ENCODE measurements around the gene LBH. TPM values are rescaled to one million over a fixed set of nuclear protein-coding genes. Genes with fewer than 3 reads are reported as not detected.

The LBH gene
- total RNA-seq, 1 experiment from 2014 or later, result 7.1 TPM

DNA sequence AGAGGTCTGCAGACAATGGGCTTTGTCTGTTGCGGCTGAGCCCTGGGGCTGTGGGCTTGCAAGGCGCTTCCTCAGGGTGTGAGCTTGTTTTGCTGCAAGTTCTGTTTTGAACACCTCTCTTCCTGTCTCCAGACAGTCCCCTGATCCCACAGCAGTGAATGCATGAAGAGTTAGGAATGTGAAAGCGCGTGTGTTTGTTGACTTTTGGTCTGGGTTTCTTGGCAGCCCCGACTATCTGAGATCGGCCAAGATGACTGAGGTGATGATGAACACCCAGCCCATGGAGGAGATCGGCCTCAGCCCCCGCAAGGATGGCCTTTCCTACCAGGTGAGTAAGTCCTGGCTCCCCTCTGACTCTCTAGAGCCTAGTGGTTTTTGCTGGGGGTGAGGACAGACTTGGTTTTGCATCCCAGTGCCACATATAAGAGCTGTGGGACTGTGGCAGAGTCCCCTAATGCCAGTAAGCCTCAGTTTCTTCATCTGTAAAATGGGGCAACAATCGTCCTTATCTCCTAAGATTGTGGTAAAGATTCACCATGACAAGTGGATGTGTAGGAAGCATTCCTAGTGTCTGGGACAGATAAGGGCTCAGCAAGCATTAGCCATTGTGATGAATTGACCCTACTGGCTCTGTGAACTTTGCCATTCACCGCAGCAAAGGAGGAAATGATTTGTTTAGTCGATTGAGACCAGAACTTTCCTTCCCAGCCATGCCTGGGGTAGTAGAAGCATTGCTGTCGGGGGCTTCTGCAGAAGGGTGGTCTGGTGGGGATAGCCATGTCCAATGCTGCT, 3.0 kb downstream of the LBH start:
- Histone ChIP-seq H3K4me1 (ENCODE audit: low read length) (peaks cover 24% of the 10 kb centered on the region), H3K4me3 (ENCODE audit: low read length) (no peak overlapping the region), H3K27ac (ENCODE audit: low read length) (no peak overlapping the region), H3K4me2 (ENCODE audit: low read depth, low read length, poor library complexity, severe bottlenecking) (no peak overlapping the region), H4K20me1 (ENCODE audit: insufficient read depth, low read depth, low read length) (no peaks in the 10 kb centered on the region), H3K9ac (ENCODE audit: low read length) (no peak overlapping the region), H3K36me3 (ENCODE audit: insufficient read depth, low read length) (no peaks in the 10 kb centered on the region), H3K9me3 (ENCODE audit: low read length) (no peaks in the 10 kb centered on the region), H3K79me2 (ENCODE audit: low read length) (no peaks in the 10 kb centered on the region), H3K9me2 (replicated peaks; ENCODE audit: insufficient read depth, low read length) (no peaks in the 10 kb centered on the region), H3K27me3 (ENCODE audit: low read length) (no peaks in the 10 kb centered on the region), H2AFZ (ENCODE audit: low read length) (no peak overlapping the region)
- no peak for DNase-seq

DNA sequence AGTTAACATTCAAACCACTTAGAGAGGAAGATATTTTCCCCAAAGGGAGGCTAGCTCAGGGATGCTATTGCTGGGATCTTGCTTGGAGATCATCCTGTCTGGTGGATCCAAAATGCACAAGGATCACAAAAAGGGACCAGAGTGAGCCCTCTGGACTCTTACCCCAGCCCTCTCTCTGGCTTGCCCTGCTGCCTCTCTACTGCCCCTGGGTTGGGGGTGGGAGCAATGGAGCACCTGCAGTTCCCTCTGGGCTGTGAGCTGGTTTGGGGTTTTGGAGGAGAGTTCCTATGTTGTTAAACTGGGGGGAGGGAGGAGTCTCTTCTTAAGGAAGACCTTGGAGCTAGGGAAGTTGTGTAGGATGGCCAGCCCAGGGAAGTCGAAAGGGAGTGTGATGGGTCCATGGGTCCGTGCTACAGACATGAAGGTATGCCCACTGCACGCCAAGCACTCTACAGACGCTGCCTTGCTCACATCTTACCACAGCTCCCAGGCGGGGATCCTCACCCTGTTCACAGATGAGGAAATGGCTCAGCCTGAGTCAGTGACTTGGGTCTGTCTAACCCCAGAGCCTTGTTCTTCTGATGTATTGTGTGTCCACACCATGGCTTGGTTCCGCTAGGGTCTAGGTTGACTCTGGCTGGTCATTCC, 3.8 kb downstream of the LBH start:
- Histone ChIP-seq H3K9ac (ENCODE audit: low read length) (no peak overlapping the region), H3K27me3 (ENCODE audit: low read length) (no peaks in the 10 kb centered on the region), H3K9me2 (replicated peaks; ENCODE audit: insufficient read depth, low read length) (no peaks in the 10 kb centered on the region), H3K27ac (ENCODE audit: low read length) (no peak overlapping the region), H3K4me1 (ENCODE audit: low read length) (peaks cover 24% of the 10 kb centered on the region), H3K4me3 (ENCODE audit: low read length) (no peak overlapping the region), H2AFZ (ENCODE audit: low read length) (no peak overlapping the region), H3K79me2 (ENCODE audit: low read length) (no peaks in the 10 kb centered on the region), H3K4me2 (ENCODE audit: low read depth, low read length, poor library complexity, severe bottlenecking) (no peak overlapping the region), H4K20me1 (ENCODE audit: insufficient read depth, low read depth, low read length) (no peaks in the 10 kb centered on the region), H3K9me3 (ENCODE audit: low read length) (no peaks in the 10 kb centered on the region), H3K36me3 (ENCODE audit: insufficient read depth, low read length) (no peaks in the 10 kb centered on the region)
- no peak for DNase-seq

- Histone ChIP-seq H3K4me1 (ENCODE audit: low read length) (peaks cover 19% of the 10 kb centered on the region), H3K27ac (ENCODE audit: low read length) (no peak overlapping the region), H3K4me3 (ENCODE audit: low read length) (no peak overlapping the region), H3K4me2 (ENCODE audit: low read depth, low read length, poor library complexity, severe bottlenecking) (no peak overlapping the region), H3K9me3 (ENCODE audit: low read length) (no peaks in the 10 kb centered on the region), H3K9me2 (replicated peaks; ENCODE audit: insufficient read depth, low read length) (no peaks in the 10 kb centered on the region), H3K9ac (ENCODE audit: low read length) (no peak overlapping the region), H2AFZ (ENCODE audit: low read length) (no peak overlapping the region), H3K79me2 (ENCODE audit: low read length) (no peaks in the 10 kb centered on the region), H3K36me3 (ENCODE audit: insufficient read depth, low read length) (no peaks in the 10 kb centered on the region), H3K27me3 (ENCODE audit: low read length) (no peaks in the 10 kb centered on the region), H4K20me1 (ENCODE audit: insufficient read depth, low read depth, low read length) (no peaks in the 10 kb centered on the region)
- DNase-seq, result no peak
Observed at GRCh38 chr2:30235859-30236535, 4.7 kb downstream of the LBH start.

- no peak overlapping the region for H2AFZ ChIP-seq (ENCODE audit: low read length)
- no peak overlapping the region for H3K9ac ChIP-seq (ENCODE audit: low read length)
- no peaks in the 10 kb centered on the region for H3K79me2 ChIP-seq (ENCODE audit: low read length)
- no peaks in the 10 kb centered on the region for H3K9me2 ChIP-seq (replicated peaks; ENCODE audit: insufficient read depth, low read length)
- no peaks in the 10 kb centered on the region for H3K27me3 ChIP-seq (ENCODE audit: low read length)
- H3K36me3 ChIP-seq (ENCODE audit: insufficient read depth, low read length), result no peaks in the 10 kb centered on the region
- peaks cover 12% of the 10 kb centered on the region for H3K4me1 ChIP-seq (ENCODE audit: low read length)
- no peak overlapping the region for H3K27ac ChIP-seq (ENCODE audit: low read length)
- H3K4me2 ChIP-seq (ENCODE audit: low read depth, low read length, poor library complexity, severe bottlenecking), result no peak overlapping the region
- no peaks in the 10 kb centered on the region for H3K9me3 ChIP-seq (ENCODE audit: low read length)
- H4K20me1 ChIP-seq (ENCODE audit: insufficient read depth, low read depth, low read length), result no peaks in the 10 kb centered on the region
- no peak for DNase-seq
- no peak overlapping the region for H3K4me3 ChIP-seq (ENCODE audit: low read length)
Observed at GRCh38 chr2:30236591-30237238, 5.4 kb downstream of the LBH start.

- H3K4me1 ChIP-seq (ENCODE audit: low read length), result peaks cover 5% of the 10 kb centered on the region
- H3K4me3 ChIP-seq (ENCODE audit: low read length), result no peak overlapping the region
- DNase-seq, result no peak
- H4K20me1 ChIP-seq (ENCODE audit: insufficient read depth, low read depth, low read length), result no peaks in the 10 kb centered on the region
- no peaks in the 10 kb centered on the region for H3K9me3 ChIP-seq (ENCODE audit: low read length)
- no peak overlapping the region for H3K9ac ChIP-seq (ENCODE audit: low read length)
- H3K27ac ChIP-seq (ENCODE audit: low read length), result no peak overlapping the region
- H3K9me2 ChIP-seq (replicated peaks; ENCODE audit: insufficient read depth, low read length), result no peaks in the 10 kb centered on the region
- no peaks in the 10 kb centered on the region for H3K79me2 ChIP-seq (ENCODE audit: low read length)
- H3K4me2 ChIP-seq (ENCODE audit: low read depth, low read length, poor library complexity, severe bottlenecking), result no peak overlapping the region
- no peaks in the 10 kb centered on the region for H3K36me3 ChIP-seq (ENCODE audit: insufficient read depth, low read length)
- no peak overlapping the region for H2AFZ ChIP-seq (ENCODE audit: low read length)
- no peaks in the 10 kb centered on the region for H3K27me3 ChIP-seq (ENCODE audit: low read length)
Observed at GRCh38 chr2:30237239-30237965, 6.1 kb downstream of the LBH start.

DNA sequence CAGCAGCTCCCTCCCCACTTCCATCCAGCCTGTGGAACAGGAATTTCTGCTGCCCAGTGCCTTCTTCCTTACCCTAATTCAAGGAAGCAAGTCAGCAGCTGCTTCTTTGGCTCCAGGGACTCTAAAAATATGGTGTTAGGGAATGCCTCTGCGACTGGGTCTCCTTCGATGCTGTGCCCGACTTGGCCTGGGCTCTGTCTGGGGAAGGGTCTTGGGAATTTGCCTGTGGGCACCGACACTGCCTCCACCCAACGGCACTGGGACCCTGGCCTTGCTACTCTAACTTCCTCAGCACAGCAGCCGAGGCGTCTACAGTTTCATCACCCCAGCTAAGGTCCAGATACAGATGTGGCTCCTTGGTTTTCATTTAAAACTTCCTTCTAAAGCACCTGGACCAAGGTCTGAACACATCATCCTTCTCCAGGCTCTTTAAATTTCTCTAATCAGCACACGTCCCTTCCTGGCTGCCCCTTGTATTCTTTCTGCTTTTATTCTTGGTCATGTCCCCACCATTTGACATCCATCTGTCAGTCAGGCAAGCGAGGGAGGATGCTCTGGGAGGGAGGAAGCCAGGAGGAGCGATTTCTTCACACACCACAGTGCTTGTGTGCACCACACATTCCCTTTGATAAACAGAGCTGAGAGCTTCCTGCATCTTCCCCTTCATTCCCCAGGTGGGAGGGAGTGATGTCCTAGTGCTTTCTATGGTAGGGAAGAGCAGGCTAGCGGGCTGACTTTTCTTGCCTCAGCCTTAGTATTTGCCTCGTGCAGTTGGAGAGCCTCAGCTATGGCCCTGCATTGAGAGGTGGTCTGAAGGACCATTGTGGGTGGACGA, 6.8 kb downstream of the LBH start:
- no peaks in the 10 kb centered on the region for H3K27me3 ChIP-seq (ENCODE audit: low read length)
- no peak overlapping the region for H3K4me2 ChIP-seq (ENCODE audit: low read depth, low read length, poor library complexity, severe bottlenecking)
- no peak for DNase-seq
- H3K9me3 ChIP-seq (ENCODE audit: low read length), result no peaks in the 10 kb centered on the region
- no peaks in the 10 kb centered on the region for H3K36me3 ChIP-seq (ENCODE audit: insufficient read depth, low read length)
- H4K20me1 ChIP-seq (ENCODE audit: insufficient read depth, low read depth, low read length), result no peaks in the 10 kb centered on the region
- no peaks in the 10 kb centered on the region for H3K79me2 ChIP-seq (ENCODE audit: low read length)
- no peak overlapping the region for H2AFZ ChIP-seq (ENCODE audit: low read length)
- no peak overlapping the region for H3K27ac ChIP-seq (ENCODE audit: low read length)
- H3K9ac ChIP-seq (ENCODE audit: low read length), result no peak overlapping the region
- H3K9me2 ChIP-seq (replicated peaks; ENCODE audit: insufficient read depth, low read length), result no peaks in the 10 kb centered on the region
- H3K4me1 ChIP-seq (ENCODE audit: low read length), result no peaks in the 10 kb centered on the region
- no peak overlapping the region for H3K4me3 ChIP-seq (ENCODE audit: low read length)

- Histone ChIP-seq H3K4me1 (ENCODE audit: low read length) (no peaks in the 10 kb centered on the region), H3K9me3 (ENCODE audit: low read length) (no peaks in the 10 kb centered on the region), H3K36me3 (ENCODE audit: insufficient read depth, low read length) (no peaks in the 10 kb centered on the region), H3K27ac (ENCODE audit: low read length) (no peak overlapping the region), H3K4me2 (ENCODE audit: low read depth, low read length, poor library complexity, severe bottlenecking) (no peak overlapping the region), H3K9me2 (replicated peaks; ENCODE audit: insufficient read depth, low read length) (no peaks in the 10 kb centered on the region), H3K4me3 (ENCODE audit: low read length) (no peak overlapping the region), H3K79me2 (ENCODE audit: low read length) (no peaks in the 10 kb centered on the region), H3K27me3 (ENCODE audit: low read length) (no peaks in the 10 kb centered on the region), H4K20me1 (ENCODE audit: insufficient read depth, low read depth, low read length) (no peaks in the 10 kb centered on the region), H3K9ac (ENCODE audit: low read length) (no peak overlapping the region), H2AFZ (ENCODE audit: low read length) (no peak overlapping the region)
- DNase-seq, result peak; percentile 89
Observed at GRCh38 chr2:30239308-30239985, 8.1 kb downstream of the LBH start.

All from Karpas-422 (cell line).